ENCODE measurements around the gene STAB2.
"Not testable (repeated sequence)": the region's sequence is repeated elsewhere in the genome, so short reads cannot be mapped to it uniquely, and the experiment has no call there.

Gene STAB2

DNA sequence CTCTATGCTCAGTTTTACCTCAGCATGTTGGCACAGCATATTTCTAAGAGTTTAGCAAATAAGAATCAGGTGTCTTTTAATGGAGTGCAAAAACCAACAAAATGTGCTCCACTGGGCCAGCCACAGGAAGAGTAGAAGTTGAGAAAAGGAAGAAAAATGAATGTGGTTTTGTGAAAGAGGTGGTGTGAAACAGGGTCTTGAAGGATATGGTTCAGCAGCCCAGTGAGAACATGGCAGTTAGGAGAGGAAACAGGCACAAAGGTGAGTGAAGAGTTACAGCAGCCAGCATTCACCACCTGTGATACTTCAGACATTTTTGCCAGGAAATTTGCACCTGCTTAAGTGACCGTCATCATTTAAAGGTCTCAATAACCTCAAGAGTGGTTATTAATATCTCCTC lies 2.4 kb downstream of the STAB2 start:
- DNase-seq: no peak

- no peak for DNase-seq
These were observed 3.2 kb downstream of the STAB2 start for GRCh38 chr12:103590271-103590670.

DNA sequence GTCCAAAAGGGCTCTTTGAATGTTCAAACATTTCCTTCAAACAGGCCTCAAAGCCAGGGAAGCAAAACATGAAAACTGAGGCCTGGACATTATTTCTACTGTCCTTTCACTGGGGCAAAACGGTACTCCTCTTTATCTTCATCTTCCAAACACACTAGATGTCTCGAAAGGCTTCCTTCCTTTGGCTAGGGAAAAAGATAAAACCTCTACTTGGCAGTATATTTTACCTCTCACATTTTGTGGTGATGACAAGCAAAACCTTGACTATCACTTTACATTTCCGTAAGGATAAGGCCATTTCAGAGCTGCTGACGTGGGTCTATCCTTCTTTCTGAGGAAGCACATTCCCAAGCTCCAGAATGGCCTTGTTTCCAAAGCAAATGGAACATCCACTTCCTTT lies 9.9 kb downstream of the STAB2 start:
- no peak for DNase-seq

DNA sequence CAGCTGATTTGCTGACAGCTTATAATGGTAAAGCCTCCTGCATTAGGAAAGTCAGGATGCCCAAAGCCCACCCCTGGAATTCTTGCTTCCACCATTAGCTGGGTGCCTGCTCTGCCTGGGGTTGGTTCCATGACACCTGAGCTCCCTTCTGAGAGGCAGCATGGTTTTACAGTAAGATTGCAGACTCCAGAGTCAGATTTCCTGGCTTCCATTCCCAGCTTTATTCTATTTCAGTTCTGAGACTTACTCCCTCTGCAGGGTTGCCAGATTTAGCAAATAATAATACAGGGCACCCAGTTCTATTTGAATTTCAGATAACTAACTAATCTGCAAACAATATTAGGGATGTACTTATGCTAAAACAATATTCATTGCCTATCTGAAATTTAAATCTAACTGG lies 12.2 kb downstream of the STAB2 start:
- no peak for DNase-seq

- DNase-seq: no peak
These were observed 14.1 kb downstream of the STAB2 start for GRCh38 chr12:103600967-103601728.

GRCh38 chr12:103620395-103620794 lies 33.3 kb downstream of the STAB2 start:
- DNase-seq: no peak

DNA sequence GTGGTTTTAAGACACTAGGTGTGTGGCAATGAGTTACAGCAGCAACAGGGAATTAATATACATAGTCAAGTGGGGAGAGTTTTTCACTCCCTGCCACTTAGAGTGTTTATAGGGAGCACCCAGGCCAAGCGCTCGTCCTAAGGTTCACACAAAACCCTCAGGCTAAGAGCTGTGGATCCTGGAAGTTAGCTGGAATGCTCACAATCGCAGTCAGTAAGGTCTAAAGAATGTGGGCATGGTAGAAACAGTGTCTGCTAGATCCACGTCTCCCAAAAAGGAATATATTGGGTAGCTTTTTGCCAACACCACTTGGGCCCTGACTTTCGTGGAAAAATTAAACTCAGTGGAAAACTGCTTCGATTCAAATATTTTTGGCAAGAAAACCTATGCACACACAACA lies 36.6 kb downstream of the STAB2 start:
- no peak for DNase-seq

GRCh38 chr12:103626498-103626897 lies 39.4 kb downstream of the STAB2 start:
- DNase-seq: no peak

- DNase-seq: no peak
These were observed 40.2 kb downstream of the STAB2 start for GRCh38 chr12:103627189-103627855.

DNA sequence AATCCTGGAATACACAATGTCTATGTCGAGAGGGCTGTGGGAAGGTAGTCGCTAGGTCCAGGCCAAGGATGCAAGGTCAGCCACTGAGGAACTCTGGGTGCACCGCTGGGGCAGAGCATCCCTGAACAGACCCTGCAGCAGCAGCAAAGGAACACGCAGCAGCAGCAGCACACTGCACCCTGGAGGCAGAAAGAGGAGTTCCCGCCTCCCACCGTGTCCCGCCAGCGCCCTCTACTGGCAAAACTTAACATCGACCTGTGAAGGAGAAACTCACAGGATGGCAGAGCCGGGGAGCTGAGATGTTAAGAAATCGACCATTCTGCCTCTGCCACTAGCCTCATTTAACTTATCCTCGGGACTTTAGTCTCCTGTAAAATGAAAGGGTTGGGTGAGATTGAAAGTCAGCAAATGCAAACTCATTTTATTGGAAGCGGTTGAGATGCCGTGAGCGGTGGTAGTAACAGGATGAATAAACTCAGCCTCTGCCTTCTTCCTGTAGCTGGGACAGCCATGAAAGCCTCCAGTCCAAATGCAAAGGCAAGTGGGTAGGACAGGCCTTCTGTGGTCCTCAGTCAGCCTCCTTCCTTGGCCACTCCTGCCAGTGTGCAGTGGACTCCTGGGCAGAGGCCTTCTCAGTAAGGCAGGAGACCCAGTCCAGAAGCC lies 45.6 kb downstream of the STAB2 start:
- DNase-seq: no peak

DNA sequence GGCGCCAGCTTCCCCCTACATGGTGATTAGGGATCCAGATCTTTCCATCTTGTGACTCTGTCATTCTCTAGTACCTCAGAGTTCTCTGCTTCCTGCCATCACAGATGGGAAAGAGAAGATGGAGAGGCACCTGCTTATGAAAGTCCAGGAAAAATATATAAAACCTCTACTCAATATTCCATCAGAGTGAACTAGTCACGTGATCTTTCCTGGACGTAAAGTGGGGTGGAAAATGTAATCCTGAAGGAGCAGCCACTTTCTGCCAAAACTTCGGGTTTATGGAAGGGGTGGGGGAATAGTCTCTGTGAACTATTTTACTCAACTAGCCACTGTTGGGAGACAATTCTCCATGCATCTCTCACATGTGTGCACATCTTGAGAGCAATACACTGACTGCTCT lies 47.7 kb downstream of the STAB2 start:
- DNase-seq: no peak

DNA sequence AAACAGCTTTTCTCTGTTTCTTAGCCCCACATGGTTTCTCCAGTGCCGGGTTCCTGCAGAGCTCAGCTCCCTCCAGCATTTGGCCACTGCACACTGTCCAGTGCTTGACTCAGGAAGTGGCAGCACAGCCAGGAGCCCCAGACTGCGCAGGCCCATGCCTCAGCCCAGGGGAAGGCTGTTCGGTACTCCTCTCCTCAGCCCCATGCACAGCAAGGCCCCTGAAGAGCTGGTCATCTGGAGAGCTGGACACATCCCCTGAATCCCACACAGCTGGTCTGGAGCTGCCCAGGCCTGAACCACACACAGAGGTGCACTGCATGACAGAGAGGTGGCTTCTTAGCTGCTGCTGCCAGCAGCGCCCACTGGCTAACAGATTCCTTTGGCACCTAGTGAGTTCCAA lies 48.3 kb downstream of the STAB2 start:
- DNase-seq: no peak

- no peak for DNase-seq
These were observed 49.9 kb downstream of the STAB2 start for GRCh38 chr12:103637021-103637420.

- no peak for DNase-seq
These were observed 50.4 kb downstream of the STAB2 start for GRCh38 chr12:103637429-103637828.

GRCh38 chr12:103639983-103640382 lies 52.9 kb downstream of the STAB2 start:
- no peak for DNase-seq

- DNase-seq: no peak
These were observed 53.3 kb downstream of the STAB2 start for GRCh38 chr12:103640410-103640809.

- DNase-seq: no peak
These were observed 53.8 kb downstream of the STAB2 start for GRCh38 chr12:103640831-103641230.

GRCh38 chr12:103642240-103642864 lies 55.3 kb downstream of the STAB2 start:
- no peak for DNase-seq

DNA sequence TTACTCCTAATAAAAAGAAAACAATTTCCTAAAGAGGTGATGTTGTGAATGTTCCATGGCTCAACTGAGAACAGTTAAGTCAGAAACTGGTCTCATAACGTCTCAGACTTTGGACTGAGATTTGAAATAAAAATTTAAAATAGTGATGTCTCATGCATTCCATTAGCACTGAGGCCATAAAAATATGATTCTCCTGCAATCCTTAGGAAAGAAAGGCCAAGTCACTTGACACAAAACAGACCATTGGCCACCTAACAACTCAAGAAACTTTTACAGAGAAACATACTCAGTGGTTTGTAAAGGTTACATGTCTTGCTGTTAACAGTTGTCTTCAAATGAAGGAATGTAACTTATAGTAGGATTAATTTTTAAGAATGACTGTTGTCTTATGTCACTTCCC lies 58.1 kb downstream of the STAB2 start:
- DNase-seq: no peak

- no peak for DNase-seq
These were observed 60.2 kb downstream of the STAB2 start for GRCh38 chr12:103647267-103647666.

- no peak for DNase-seq
These were observed 65.7 kb downstream of the STAB2 start for GRCh38 chr12:103652808-103653207.

- not testable (repeated sequence) for DNase-seq
These were observed 66.6 kb downstream of the STAB2 start for GRCh38 chr12:103653568-103654173.

- DNase-seq: no peak
These were observed 67.7 kb downstream of the STAB2 start for GRCh38 chr12:103654816-103655215.
